ENCODE results near the gene GPS1.

GPS1 gene

GRCh38 chr17:82052638-82053059 is 951 bp downstream of the GPS1 start:
- H3K9me3 ChIP-seq (ENCODE audit: control insufficient read depth, low read depth, low read length), result no peaks in the 10 kb centered on the region
- H3K9ac ChIP-seq (ENCODE audit: low read length), result peak overlapping the region; percentile 62
- H3K4me1 ChIP-seq (ENCODE audit: control insufficient read depth, low read depth, low read length), result no peaks in the 10 kb centered on the region
- no peak overlapping the region for H3K27ac ChIP-seq (ENCODE audit: low read length)
- no peaks in the 10 kb centered on the region for H3K27me3 ChIP-seq (ENCODE audit: control insufficient read depth, insufficient read depth, low read length)
- peak overlapping the region; percentile 85 for H3K4me3 ChIP-seq (ENCODE audit: low read length)
- H3K36me3 ChIP-seq (ENCODE audit: control insufficient read depth, low read depth, low read length), result peaks cover 36% of the 10 kb centered on the region

- Histone ChIP-seq H3K4me3 (ENCODE audit: low read length) (peak overlapping the region; percentile 85), H3K27me3 (ENCODE audit: control insufficient read depth, insufficient read depth, low read length) (no peaks in the 10 kb centered on the region), H3K27ac (ENCODE audit: low read length) (no peak overlapping the region), H3K4me1 (ENCODE audit: control insufficient read depth, low read depth, low read length) (no peaks in the 10 kb centered on the region), H3K9ac (ENCODE audit: low read length) (no peak overlapping the region), H3K9me3 (ENCODE audit: control insufficient read depth, low read depth, low read length) (no peaks in the 10 kb centered on the region), H3K36me3 (ENCODE audit: control insufficient read depth, low read depth, low read length) (peaks cover 38% of the 10 kb centered on the region)
These were observed 1.4 kb downstream of the GPS1 start for GRCh38 chr17:82053130-82053529.

GRCh38 chr17:82053556-82054263 is 2.0 kb downstream of the GPS1 start:
- H3K9me3 ChIP-seq (ENCODE audit: control insufficient read depth, low read depth, low read length), result no peaks in the 10 kb centered on the region
- H3K9ac ChIP-seq (ENCODE audit: low read length), result no peak overlapping the region
- H3K36me3 ChIP-seq (ENCODE audit: control insufficient read depth, low read depth, low read length), result peaks cover 42% of the 10 kb centered on the region
- no peaks in the 10 kb centered on the region for H3K27me3 ChIP-seq (ENCODE audit: control insufficient read depth, insufficient read depth, low read length)
- H3K4me3 ChIP-seq (ENCODE audit: low read length), result no peak overlapping the region
- no peak overlapping the region for H3K27ac ChIP-seq (ENCODE audit: low read length)
- no peaks in the 10 kb centered on the region for H3K4me1 ChIP-seq (ENCODE audit: control insufficient read depth, low read depth, low read length)

DNA sequence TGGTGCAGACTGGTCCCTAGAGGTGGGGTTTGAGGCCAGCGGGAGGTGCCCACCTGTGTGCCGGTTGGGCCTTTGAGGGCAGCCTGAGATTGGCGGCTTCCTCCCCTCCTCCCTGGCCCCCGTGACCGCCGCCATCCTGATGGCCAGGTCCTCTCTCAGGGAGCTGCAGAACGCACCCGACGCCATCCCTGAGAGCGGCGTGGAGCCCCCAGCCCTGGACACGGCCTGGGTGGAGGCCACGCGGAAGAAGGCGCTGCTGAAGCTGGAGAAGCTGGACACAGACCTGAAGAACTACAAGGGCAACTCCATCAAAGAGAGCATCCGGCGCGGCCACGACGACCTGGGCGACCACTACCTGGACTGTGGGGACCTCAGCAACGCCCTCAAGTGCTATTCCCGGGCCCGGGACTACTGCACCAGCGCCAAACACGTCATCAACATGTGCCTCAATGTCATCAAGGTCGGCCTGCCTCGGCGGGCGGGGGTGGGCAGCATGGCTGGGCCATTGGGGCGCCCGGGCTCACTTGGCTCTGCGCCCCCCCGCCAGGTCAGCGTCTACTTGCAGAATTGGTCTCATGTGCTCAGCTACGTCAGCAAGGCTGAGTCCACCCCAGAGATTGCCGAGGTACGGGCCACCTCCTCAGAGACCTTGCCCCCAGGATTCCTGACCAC is 2.8 kb downstream of the GPS1 start:
- no peaks in the 10 kb centered on the region for H3K27me3 ChIP-seq (ENCODE audit: control insufficient read depth, insufficient read depth, low read length)
- no peak overlapping the region for H3K27ac ChIP-seq (ENCODE audit: low read length)
- no peaks in the 10 kb centered on the region for H3K4me1 ChIP-seq (ENCODE audit: control insufficient read depth, low read depth, low read length)
- no peaks in the 10 kb centered on the region for H3K9me3 ChIP-seq (ENCODE audit: control insufficient read depth, low read depth, low read length)
- H3K4me3 ChIP-seq (ENCODE audit: low read length), result no peak overlapping the region
- peaks cover 43% of the 10 kb centered on the region for H3K36me3 ChIP-seq (ENCODE audit: control insufficient read depth, low read depth, low read length)
- H3K9ac ChIP-seq (ENCODE audit: low read length), result no peak overlapping the region

DNA sequence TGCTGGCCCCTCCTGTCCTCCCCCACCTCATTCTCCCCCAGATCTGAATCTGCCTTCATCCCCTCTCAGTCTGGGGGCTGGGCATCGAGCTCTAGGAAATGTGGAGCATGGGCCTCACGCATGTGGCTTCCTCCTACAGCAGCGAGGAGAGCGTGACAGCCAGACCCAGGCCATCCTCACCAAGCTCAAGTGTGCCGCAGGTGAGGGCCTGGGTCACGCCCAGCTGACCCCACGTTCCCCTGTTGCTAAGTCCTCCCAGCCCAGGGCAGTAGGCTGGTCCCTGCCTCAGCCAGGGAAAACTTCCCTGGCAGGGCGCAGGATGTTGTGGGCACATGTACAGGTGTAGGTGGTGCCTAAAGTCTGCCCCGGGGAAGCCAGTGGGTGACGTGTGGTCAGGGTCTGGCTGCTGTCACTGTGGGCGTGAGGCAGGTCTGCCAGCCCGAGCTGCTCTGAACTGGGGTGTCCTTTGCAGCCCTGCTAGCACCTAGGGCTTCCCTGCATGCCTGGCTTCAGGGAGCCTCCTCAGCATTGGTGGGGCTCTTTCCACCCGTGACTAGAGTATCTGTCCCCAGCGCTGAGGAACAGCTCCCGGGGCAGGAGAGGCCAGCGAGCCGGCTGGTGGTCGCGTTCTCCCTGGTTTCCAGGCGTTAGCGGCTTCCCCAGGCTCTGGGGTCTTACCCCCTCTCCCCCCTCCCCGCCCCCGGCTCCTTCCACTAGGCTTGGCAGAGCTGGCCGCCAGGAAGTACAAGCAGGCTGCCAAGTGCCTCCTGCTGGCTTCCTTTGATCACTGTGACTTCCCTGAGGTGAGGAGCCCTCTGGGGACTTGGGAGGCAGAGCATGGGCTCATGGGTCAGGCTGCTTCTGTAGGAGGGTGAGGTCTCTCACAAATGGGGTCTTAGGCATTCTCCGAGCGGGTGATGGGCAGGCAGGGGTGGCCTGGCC is 3.6 kb downstream of the GPS1 start:
- H3K36me3 ChIP-seq (ENCODE audit: control insufficient read depth, low read depth, low read length), result peaks cover 49% of the 10 kb centered on the region
- H3K27me3 ChIP-seq (ENCODE audit: control insufficient read depth, insufficient read depth, low read length), result no peaks in the 10 kb centered on the region
- H3K4me1 ChIP-seq (ENCODE audit: control insufficient read depth, low read depth, low read length), result no peaks in the 10 kb centered on the region
- H3K9me3 ChIP-seq (ENCODE audit: control insufficient read depth, low read depth, low read length), result no peaks in the 10 kb centered on the region
- no peak overlapping the region for H3K4me3 ChIP-seq (ENCODE audit: low read length)
- no peak overlapping the region for H3K9ac ChIP-seq (ENCODE audit: low read length)
- H3K27ac ChIP-seq (ENCODE audit: low read length), result no peak overlapping the region

DNA sequence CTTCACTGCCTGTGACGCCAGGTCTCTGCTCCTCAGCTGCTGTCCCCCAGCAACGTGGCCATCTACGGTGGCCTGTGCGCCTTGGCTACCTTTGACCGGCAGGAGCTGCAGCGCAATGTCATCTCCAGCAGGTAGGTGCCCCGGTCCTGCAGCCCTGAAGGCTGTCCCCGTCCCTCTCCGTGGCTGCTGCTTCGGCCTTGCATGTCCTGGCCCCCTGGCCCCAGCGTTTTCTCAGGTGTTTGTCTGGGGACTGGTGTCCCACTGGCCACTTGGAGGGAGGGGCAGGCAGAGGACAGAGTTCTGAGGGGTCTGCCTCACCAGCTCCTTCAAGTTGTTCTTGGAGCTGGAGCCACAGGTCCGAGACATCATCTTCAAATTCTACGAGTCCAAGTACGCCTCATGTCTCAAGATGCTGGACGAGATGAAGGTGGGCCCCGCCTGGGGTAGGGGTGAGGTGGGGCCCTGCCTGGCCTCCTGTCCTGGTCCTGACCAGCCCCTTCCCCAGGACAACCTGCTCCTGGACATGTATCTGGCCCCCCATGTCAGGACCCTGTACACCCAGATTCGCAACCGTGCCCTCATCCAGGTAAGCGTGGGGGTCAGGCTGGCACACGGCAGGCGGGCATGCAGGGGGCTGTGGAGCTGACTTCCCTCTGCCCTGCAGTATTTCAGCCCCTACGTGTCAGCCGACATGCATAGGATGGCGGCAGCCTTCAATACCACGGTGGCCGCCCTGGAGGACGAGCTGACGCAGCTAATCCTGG is 4.4 kb downstream of the GPS1 start:
- Histone ChIP-seq H3K27me3 (ENCODE audit: control insufficient read depth, insufficient read depth, low read length) (no peaks in the 10 kb centered on the region), H3K9ac (ENCODE audit: low read length) (no peak overlapping the region), H3K27ac (ENCODE audit: low read length) (no peak overlapping the region), H3K4me1 (ENCODE audit: control insufficient read depth, low read depth, low read length) (no peaks in the 10 kb centered on the region), H3K4me3 (ENCODE audit: low read length) (no peak overlapping the region), H3K36me3 (ENCODE audit: control insufficient read depth, low read depth, low read length) (peaks cover 57% of the 10 kb centered on the region), H3K9me3 (ENCODE audit: control insufficient read depth, low read depth, low read length) (no peaks in the 10 kb centered on the region)

DNA sequence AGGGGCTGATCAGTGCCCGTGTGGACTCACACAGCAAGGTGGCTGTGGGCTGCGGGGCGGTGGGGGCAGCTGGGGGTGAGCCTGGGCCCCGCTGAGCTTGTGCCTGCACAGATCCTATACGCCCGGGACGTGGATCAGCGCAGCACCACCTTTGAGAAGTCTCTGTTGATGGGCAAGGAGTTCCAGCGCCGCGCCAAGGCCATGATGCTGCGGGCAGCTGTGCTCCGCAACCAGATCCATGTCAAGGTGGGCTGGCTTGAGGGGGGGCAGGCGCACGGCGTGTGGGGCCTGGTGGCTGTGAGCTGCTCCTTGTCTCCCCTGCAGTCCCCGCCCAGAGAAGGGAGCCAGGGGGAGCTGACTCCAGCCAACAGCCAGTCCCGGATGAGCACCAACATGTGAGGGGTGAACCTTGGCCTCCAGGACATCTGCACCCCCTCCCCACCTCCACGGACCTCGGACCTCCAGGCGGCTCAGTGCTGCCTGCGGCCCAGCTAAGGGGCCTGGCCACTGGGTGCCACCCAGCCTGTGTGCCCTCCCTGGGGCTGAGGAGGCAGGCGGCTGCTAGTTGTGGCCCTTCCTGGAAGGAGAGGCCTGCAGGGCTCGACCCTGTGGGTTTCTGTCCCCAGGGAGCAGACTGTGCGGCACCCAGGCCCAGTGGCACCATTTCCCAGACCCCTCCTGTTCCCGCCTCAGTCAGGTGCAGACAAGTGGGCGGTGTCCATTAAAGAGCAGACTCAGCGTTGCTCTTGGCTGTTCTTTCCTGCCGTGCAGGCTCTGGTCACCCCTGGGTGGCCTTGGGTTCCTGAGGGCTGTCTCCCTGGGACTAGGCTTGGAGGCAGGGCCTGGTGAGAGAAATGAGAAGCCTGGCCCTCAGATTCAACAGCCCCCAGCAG is 5.3 kb downstream of the GPS1 start:
- no peak overlapping the region for H3K27ac ChIP-seq (ENCODE audit: low read length)
- H3K9ac ChIP-seq (ENCODE audit: low read length), result no peak overlapping the region
- no peaks in the 10 kb centered on the region for H3K27me3 ChIP-seq (ENCODE audit: control insufficient read depth, insufficient read depth, low read length)
- H3K36me3 ChIP-seq (ENCODE audit: control insufficient read depth, low read depth, low read length), result peaks cover 63% of the 10 kb centered on the region
- no peaks in the 10 kb centered on the region for H3K9me3 ChIP-seq (ENCODE audit: control insufficient read depth, low read depth, low read length)
- H3K4me3 ChIP-seq (ENCODE audit: low read length), result no peak overlapping the region
- no peaks in the 10 kb centered on the region for H3K4me1 ChIP-seq (ENCODE audit: control insufficient read depth, low read depth, low read length)

DNA sequence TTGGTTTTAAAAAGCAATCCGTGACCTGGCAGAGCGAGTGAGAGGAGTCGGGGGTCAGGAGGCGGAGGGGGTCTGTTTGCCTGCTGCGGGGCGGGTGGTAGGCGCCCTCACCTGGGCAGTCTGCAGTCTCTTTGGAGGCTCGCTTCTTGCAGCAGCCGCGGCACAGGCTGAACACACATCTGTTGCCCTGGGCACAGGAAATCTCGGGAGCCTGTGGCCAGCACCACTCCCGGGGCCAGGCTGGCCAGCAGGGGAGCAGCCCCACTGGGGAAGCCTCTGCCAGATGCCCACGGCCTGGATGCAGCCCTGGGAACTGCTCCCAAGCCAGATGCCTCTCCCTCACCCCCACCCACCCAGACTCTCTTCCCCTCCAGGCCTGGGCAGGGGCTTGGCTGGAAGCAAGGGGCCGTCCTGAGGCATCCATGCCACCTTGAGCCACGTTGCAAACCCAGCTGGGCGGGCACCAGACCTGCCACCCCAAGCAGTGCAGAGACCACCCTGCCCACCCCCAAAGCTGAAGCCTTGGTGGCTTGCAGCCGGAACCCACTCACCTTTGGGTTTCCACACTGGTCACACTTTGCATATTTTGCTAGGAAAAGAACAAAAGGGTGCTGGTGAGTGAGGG is 6.6 kb downstream of the GPS1 start:
- H3K27ac ChIP-seq (ENCODE audit: low read length), result no peak overlapping the region
- H3K27me3 ChIP-seq (ENCODE audit: control insufficient read depth, insufficient read depth, low read length), result no peaks in the 10 kb centered on the region
- no peak overlapping the region for H3K4me3 ChIP-seq (ENCODE audit: low read length)
- peaks cover 65% of the 10 kb centered on the region for H3K36me3 ChIP-seq (ENCODE audit: control insufficient read depth, low read depth, low read length)
- H3K4me1 ChIP-seq (ENCODE audit: control insufficient read depth, low read depth, low read length), result no peaks in the 10 kb centered on the region
- no peak overlapping the region for H3K9ac ChIP-seq (ENCODE audit: low read length)
- no peaks in the 10 kb centered on the region for H3K9me3 ChIP-seq (ENCODE audit: control insufficient read depth, low read depth, low read length)

GRCh38 chr17:82058855-82059249 is 7.2 kb downstream of the GPS1 start:
- Histone ChIP-seq H3K36me3 (ENCODE audit: control insufficient read depth, low read depth, low read length) (peaks cover 61% of the 10 kb centered on the region), H3K9me3 (ENCODE audit: control insufficient read depth, low read depth, low read length) (no peaks in the 10 kb centered on the region), H3K27ac (ENCODE audit: low read length) (no peak overlapping the region), H3K4me3 (ENCODE audit: low read length) (no peak overlapping the region), H3K4me1 (ENCODE audit: control insufficient read depth, low read depth, low read length) (no peaks in the 10 kb centered on the region), H3K27me3 (ENCODE audit: control insufficient read depth, insufficient read depth, low read length) (no peaks in the 10 kb centered on the region), H3K9ac (ENCODE audit: low read length) (no peak overlapping the region)

- Histone ChIP-seq H3K36me3 (ENCODE audit: control insufficient read depth, low read depth, low read length) (peaks cover 61% of the 10 kb centered on the region), H3K27ac (ENCODE audit: low read length) (no peak overlapping the region), H3K4me1 (ENCODE audit: control insufficient read depth, low read depth, low read length) (no peaks in the 10 kb centered on the region), H3K27me3 (ENCODE audit: control insufficient read depth, insufficient read depth, low read length) (no peaks in the 10 kb centered on the region), H3K9ac (ENCODE audit: low read length) (no peak overlapping the region), H3K9me3 (ENCODE audit: control insufficient read depth, low read depth, low read length) (no peaks in the 10 kb centered on the region), H3K4me3 (ENCODE audit: low read length) (no peak overlapping the region)
These were observed 7.7 kb downstream of the GPS1 start for GRCh38 chr17:82059272-82060000.

Data from iPS-18a (cell line).